Lung (tissue), 12 donors: ENCODE data around the gene MKKS. TPM values are rescaled to one million over a fixed set of nuclear protein-coding genes. Genes with fewer than 3 reads are reported as not detected.

Experiments used
- ATAC-seq: fragments of 200-7000 bp; cut with Tn5 transposase; one replicate; pipeline ENCODE4 v1.9.1; 2020; ENCODE audit warnings: moderate number of reproducible peaks; ENCODE audit not compliant: insufficient read depth, low FRiP score
- DNase-seq, 3 donors: peaks; one replicate each; pipeline ENCODE4 v3.0.0-alpha.2; 2013 to 2017
- H3K27ac ChIP-seq, 2 donors: one replicate each; pipeline ENCODE4 v1.5.1; 2013; ENCODE audit warnings: mild to moderate bottlenecking in 2 of 2, moderate library complexity in 2 of 2, control low read depth in 1 of 2, inconsistent platforms in 1 of 2, low read depth in 1 of 2, low read length in 1 of 2
- H3K27me3 ChIP-seq, 3 donors: one replicate each; pipeline ENCODE4 v1.5.1; 2013; ENCODE audit warnings: low read length in 2 of 3; ENCODE audit not compliant: control insufficient read depth in 3 of 3, insufficient read depth in 3 of 3
- H3K36me3 ChIP-seq, 4 donors: one replicate each; pipeline ENCODE4 v1.5.1; 2013; ENCODE audit warnings: low read length in 4 of 4, mild to moderate bottlenecking in 1 of 4, moderate library complexity in 1 of 4; ENCODE audit not compliant: control insufficient read depth in 4 of 4, insufficient read depth in 4 of 4
- H3K4me1 ChIP-seq, 5 donors: one replicate each; pipeline ENCODE4 v1.5.1; 2013; ENCODE audit warnings: low read length in 5 of 5, mild to moderate bottlenecking in 2 of 5, moderate library complexity in 1 of 5; ENCODE audit not compliant: control insufficient read depth in 5 of 5, insufficient read depth in 5 of 5
- H3K4me3 ChIP-seq: one replicate; pipeline ENCODE4 v1.5.1; 2013; ENCODE audit warnings: mild to moderate bottlenecking, control low read depth, moderate library complexity
- H3K9ac ChIP-seq, 2 donors: one replicate each; pipeline ENCODE4 v1.5.1; 2013; ENCODE audit warnings: low read length in 2 of 2, control low read depth in 1 of 2; ENCODE audit not compliant: insufficient read depth in 1 of 2
- H3K9me3 ChIP-seq, 4 donors: one replicate each; pipeline ENCODE4 v1.5.1; 2013; ENCODE audit warnings: low read length in 3 of 4, mild to moderate bottlenecking in 1 of 4, moderate library complexity in 1 of 4; ENCODE audit not compliant: control insufficient read depth in 4 of 4, insufficient read depth in 3 of 4
- WGBS, 2 donors: extraction: QIAGEN DNeasy Blood & Tissue Kit; methylation state at CpG; one replicate each; pipeline ENCODE4 v1.1.7; 2013; 5-methylcytosine and 5-hydroxymethylcytosine counted together
- polyA plus RNA-seq, 2 donors: library from polyadenylated mRNA; stranded (reverse); fragments of 200-250 nt; gene quantifications; one replicate each; pipeline ENCODE4 v1.2.1, GENCODE V29; 2013
- total RNA-seq, 2 donors: library from RNA; depleted of rRNA in 1 of 2; stranded (reverse); fragments of >200 nt in 1 of 2; gene quantifications; one replicate each; pipeline ENCODE4 v1.2.1, GENCODE V29; 2014 to 2021
- TF ChIP-seq, protein P1 (sequence below): IDR thresholded peaks from 2 replicates; pipeline ENCODE4 v1.5.1; 2012; ENCODE audit warnings: mild to moderate bottlenecking; ENCODE audit errors: control extremely low read depth, extremely low read depth
- donor health status: control.
- donor health status: control.
- donor health status: Bipolar disorder and iron deficiency.
- donor health status: healthy.
- donor health status: DM: yes; HTN: yes; CAD: no.

The MKKS gene
- total and polyA plus RNA-seq, 4 donors, result 12.3 to 15.1 (median 13.1) TPM

DNA sequence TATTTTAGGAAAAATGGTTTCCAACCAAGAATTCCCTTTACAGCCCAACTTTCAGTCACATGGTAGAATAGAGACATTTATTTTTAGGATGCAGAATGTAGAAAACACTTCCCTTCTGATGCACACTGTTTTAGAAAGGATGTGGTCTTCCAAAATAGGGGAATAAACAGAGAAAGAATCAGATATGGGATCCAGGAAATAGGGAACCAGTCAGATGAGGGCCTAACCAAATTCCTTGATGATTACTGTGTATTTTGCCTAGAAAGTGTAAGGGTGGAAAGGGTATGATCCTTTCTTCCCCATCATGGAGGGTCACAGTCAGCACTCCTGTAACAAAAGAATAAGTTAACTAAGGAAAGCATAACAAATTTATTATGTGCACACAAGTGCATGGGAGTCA lies 28.5 kb upstream of the MKKS start:
- DNase-seq (no peak), ATAC-seq (no peak)
- Histone ChIP-seq H3K9ac (no peak overlapping the region), H3K36me3 (peaks cover 0 to 3% (median under 1%) of the 10 kb centered on the region in 4 donors), H3K27ac (no peak overlapping the region), H3K9me3 (peaks cover 0 to 5% (median under 1%) of the 10 kb centered on the region in 4 donors), H3K4me1 (peaks cover 0 to 22% (median 3%) of the 10 kb centered on the region in 5 donors), H3K4me3 (no peak overlapping the region), H3K27me3 (no peaks in the 10 kb centered on the region)
- TF ChIP-seq, protein P1, sequence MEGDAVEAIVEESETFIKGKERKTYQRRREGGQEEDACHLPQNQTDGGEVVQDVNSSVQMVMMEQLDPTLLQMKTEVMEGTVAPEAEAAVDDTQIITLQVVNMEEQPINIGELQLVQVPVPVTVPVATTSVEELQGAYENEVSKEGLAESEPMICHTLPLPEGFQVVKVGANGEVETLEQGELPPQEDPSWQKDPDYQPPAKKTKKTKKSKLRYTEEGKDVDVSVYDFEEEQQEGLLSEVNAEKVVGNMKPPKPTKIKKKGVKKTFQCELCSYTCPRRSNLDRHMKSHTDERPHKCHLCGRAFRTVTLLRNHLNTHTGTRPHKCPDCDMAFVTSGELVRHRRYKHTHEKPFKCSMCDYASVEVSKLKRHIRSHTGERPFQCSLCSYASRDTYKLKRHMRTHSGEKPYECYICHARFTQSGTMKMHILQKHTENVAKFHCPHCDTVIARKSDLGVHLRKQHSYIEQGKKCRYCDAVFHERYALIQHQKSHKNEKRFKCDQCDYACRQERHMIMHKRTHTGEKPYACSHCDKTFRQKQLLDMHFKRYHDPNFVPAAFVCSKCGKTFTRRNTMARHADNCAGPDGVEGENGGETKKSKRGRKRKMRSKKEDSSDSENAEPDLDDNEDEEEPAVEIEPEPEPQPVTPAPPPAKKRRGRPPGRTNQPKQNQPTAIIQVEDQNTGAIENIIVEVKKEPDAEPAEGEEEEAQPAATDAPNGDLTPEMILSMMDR, result no peak

DNA sequence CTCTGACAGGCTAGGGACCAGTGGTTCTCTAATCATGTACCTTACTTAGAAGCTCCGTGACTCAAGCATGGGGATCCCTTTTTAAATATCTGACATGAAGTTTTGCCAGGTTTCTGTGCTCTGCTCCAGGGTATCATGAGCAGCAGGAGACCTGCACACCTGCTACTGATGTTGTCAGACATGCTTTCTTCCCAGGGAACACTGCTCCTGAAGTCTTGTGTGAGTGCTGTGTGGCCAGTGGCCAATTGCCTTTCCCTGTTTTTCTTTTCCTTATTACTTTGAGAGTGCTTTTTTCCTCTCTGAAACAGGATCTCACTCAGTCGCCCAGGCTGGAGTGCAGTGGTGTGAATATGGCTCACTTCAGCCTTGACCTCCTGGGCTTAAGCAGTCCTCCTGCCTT lies 27.5 kb upstream of the MKKS start:
- ATAC-seq, result no peak
- H3K36me3 ChIP-seq, result peaks cover 0 to 3% (median 1%) of the 10 kb centered on the region in 4 donors
- peaks cover 0 to 13% (median 1%) of the 10 kb centered on the region in 5 donors for H3K4me1 ChIP-seq
- TF ChIP-seq, protein P1, result no peak
- no peak for DNase-seq
- no peak overlapping the region for H3K27ac ChIP-seq
- peaks cover 0 to 5% (median under 1%) of the 10 kb centered on the region in 4 donors for H3K9me3 ChIP-seq
- 92 to 98% methylated on average over 2 of the region's 2 CpGs for WGBS, 2 donors
- no peak overlapping the region for H3K4me3 ChIP-seq
- H3K9ac ChIP-seq, result no peak overlapping the region
- no peaks in the 10 kb centered on the region for H3K27me3 ChIP-seq

DNA sequence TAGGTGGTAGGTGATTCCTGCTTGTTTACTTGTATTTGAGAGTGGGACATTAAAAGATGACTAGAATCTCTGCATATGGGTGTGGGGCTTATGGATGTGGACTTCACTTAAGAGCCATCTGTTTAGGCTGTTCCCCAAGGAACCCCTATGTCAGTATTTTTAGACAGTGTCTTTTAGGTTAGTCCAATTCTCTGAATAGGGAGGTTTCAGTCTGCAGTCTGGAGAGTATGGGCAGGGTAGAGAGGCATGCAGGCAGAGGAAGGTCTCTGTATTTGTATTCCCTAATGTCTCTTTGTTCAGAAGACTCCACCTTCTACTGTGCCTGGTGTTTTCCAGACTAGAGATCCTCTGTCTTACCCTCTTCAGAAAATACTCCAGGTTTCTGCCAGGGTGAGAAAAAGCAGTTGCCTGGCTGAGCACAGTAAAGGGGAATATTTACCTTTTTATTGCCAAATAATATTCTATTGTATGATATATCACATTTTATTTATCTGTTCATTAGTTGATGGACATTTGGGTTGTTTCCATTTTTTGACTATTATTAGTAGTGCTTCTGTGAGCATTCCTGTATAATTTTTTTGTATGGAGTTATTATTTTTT lies 20.2 kb upstream of the MKKS start:
- no peak overlapping the region for H3K27ac ChIP-seq
- peaks cover 0 to 2% (median 0%) of the 10 kb centered on the region in 5 donors for H3K4me1 ChIP-seq
- H3K36me3 ChIP-seq, result peaks cover 0 to 3% (median 1%) of the 10 kb centered on the region in 4 donors
- ATAC-seq, result no peak
- no peak overlapping the region for H3K9ac ChIP-seq
- H3K27me3 ChIP-seq, result no peaks in the 10 kb centered on the region
- TF ChIP-seq, protein P1, result no peak
- no peak for DNase-seq
- peaks cover 0 to 5% (median 0%) of the 10 kb centered on the region in 4 donors for H3K9me3 ChIP-seq
- H3K4me3 ChIP-seq, result no peak overlapping the region

DNA sequence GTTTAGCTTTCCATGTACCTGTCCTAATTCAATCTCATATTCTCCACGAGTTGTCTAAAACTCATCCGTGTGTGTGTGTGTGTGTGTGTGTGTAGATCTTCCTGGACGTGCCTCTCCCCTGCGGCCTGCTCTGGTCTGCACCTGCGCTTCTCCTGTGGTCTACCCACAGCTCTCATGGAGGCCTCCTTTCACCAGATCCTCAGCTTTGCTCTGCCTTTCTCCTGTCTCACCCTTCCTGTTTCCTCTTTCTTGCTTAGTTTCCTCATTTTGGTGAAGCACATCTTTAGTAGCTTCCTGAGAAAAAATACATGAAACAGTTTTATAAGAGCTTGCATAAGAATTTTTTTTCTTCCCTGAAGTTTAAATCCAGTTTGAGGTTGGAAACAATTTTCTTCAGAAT lies 19.2 kb upstream of the MKKS start:
- H3K27ac ChIP-seq, result no peak overlapping the region
- no peak overlapping the region for H3K9ac ChIP-seq
- TF ChIP-seq, protein P1, result no peak
- DNase-seq (no peak), ATAC-seq (no peak)
- H3K4me3 ChIP-seq, result no peak overlapping the region
- peaks cover 0 to 2% (median 0%) of the 10 kb centered on the region in 5 donors for H3K4me1 ChIP-seq
- no peaks in the 10 kb centered on the region for H3K27me3 ChIP-seq
- peaks cover 0 to under 1% (median 0%) of the 10 kb centered on the region in 4 donors for H3K9me3 ChIP-seq
- 27 to 48% methylated on average over 5 of the region's 5 CpGs for WGBS, 2 donors
- peaks cover 0 to 3% (median under 1%) of the 10 kb centered on the region in 4 donors for H3K36me3 ChIP-seq
